ENCODE results near the gene TEN1. TPM values are rescaled to one million over a fixed set of nuclear protein-coding genes. Genes with fewer than 3 reads are reported as not detected.
A peak's percentile ranks its signal among the peaks of the same experiment; 100 is the strongest.

TEN1 gene
- total RNA-seq, 2 donors from 2014 or later = 15.3 to 18.5 TPM

DNA sequence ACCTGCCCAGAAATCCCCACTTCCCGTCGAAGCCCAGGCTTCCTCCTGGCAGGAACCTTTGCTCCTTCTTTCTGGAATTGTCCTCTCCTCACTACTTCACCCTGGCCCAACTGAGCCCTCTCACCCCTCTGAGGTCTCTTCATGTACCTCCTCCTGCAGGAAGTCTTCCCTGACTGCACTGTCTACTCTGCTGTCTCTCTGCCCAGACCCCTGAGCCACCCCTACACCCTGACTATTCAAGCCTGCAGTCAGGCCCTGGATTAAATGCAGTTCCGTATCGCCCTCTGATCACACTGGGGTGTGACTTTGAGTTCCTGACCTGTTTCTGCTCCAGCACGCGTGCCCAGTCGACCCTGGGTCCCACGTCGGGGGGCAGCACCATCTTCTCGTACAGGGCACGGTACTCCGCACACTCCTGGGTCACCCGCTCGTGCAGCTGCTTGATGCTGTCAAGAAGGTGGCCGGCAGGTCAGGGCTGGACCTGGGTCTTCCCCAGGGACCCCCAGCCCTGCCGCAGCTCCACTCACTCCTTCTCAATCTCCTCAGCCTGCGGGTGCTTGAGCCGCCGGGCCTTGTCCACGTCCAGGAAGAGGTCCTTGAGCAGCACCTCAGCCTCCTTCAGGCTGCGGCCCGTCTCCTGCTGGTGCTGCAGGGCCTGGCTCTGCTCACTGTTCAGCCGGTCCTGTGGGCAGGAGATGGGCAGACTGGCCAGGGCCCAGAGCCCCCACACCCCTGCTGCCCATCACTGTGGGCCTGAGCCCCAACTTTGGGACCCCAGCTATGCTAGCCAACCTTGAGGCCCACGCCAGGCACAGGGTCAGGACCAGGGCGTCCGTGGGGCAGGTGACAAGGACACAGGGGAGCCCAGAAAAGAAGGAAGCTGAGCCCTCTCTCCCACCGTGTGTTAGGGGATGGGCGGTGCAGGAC is 44.2 kb downstream of the TEN1 start:
- Mint-ChIP-seq H3K4me3 (no peak overlapping the region), H3K27me3 (no peaks in the 10 kb centered on the region), H3K27ac (no peak overlapping the region), H3K36me3 (ENCODE audit: low read depth) (no peaks in the 10 kb centered on the region), H3K4me1 (no peaks in the 10 kb centered on the region), H3K9me3 (no peaks in the 10 kb centered on the region)
- ATAC-seq (replicated peaks) = no peak

- Mint-ChIP-seq H3K4me3 (no peak overlapping the region), H3K27me3 (no peaks in the 10 kb centered on the region), H3K27ac (no peak overlapping the region), H3K9me3 (no peaks in the 10 kb centered on the region), H3K4me1 (no peaks in the 10 kb centered on the region), H3K36me3 (ENCODE audit: low read depth) (no peaks in the 10 kb centered on the region)
- ATAC-seq (replicated peaks) = no peak
These were observed 44.8 kb downstream of the TEN1 start for GRCh38 chr17:76023900-76024237.

- ATAC-seq (replicated peaks) = no peak
- Mint-ChIP-seq H3K36me3 (ENCODE audit: low read depth) (no peaks in the 10 kb centered on the region), H3K4me3 (no peak overlapping the region), H3K4me1 (no peaks in the 10 kb centered on the region), H3K27me3 (no peaks in the 10 kb centered on the region), H3K27ac (no peak overlapping the region), H3K9me3 (no peaks in the 10 kb centered on the region)
These were observed 45.3 kb downstream of the TEN1 start for GRCh38 chr17:76024353-76024752.

DNA sequence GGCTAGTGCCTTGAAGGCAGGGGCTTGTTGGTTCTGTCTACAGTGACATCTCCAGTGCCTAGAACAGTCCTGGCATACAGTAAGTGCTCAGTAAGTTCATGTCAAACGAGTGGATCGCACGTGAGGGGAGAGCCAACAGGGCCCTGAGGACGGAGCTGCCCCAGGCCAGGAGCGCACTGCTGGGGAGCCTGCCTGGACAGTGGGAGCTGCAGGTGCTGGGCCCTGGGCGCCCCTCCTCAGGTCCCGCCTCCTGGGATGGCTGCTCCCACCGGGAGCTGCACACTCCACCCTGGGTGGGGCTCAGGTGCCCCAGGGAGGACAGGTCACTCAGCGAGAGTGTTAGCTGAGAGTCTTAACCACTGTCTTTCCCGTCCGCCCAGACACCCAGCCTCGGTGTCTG is 46.3 kb downstream of the TEN1 start:
- Mint-ChIP-seq H3K4me1 (peaks cover 3% of the 10 kb centered on the region), H3K4me3 (no peak overlapping the region), H3K36me3 (ENCODE audit: low read depth) (no peaks in the 10 kb centered on the region), H3K27ac (no peak overlapping the region), H3K27me3 (no peaks in the 10 kb centered on the region), H3K9me3 (no peaks in the 10 kb centered on the region)
- no peak for ATAC-seq (replicated peaks)

DNA sequence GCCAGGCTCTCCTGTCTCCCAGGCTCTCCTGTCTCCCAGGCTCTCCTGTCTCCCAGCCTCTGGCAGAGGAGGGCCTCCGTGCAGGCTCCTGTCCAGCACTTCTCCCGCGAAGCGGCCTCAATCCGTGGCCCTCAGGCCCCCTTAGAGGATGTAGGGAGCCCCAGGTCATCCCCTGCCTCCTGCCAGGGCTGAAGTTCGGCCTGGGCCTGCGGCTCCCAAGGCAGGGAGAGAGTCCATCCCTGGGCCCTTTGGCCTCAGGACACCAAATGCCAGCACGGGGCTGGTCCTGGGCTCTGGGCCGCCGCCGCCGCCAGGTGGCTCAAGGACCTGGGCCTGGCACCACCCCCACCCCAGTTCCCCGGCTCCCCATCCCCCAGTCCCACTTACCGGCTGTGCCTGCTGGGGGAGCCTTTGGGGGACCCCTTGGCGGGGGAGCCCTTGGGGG is 47.7 kb downstream of the TEN1 start:
- Mint-ChIP-seq H3K27me3 (no peaks in the 10 kb centered on the region), H3K9me3 (no peaks in the 10 kb centered on the region), H3K4me1 (peaks cover 3% of the 10 kb centered on the region), H3K27ac (no peak overlapping the region), H3K4me3 (no peak overlapping the region), H3K36me3 (ENCODE audit: low read depth) (no peaks in the 10 kb centered on the region)
- ATAC-seq (replicated peaks) = no peak

- H3K4me1 Mint-ChIP-seq = peaks cover 3% of the 10 kb centered on the region
- H3K36me3 Mint-ChIP-seq (ENCODE audit: low read depth) = no peaks in the 10 kb centered on the region
- ATAC-seq (replicated peaks) = no peak
- H3K4me3 Mint-ChIP-seq = no peak within 1 kb of the TSS
- H3K27me3 Mint-ChIP-seq = no peaks in the 10 kb centered on the region
- H3K27ac Mint-ChIP-seq = no peak within 1 kb of the TSS
- H3K9me3 Mint-ChIP-seq = no peaks in the 10 kb centered on the region
These were observed 48.3 kb downstream of the TEN1 start, which contains the start of gene EVPL for GRCh38 chr17:76027159-76027839. Gene EVPL (minus strand): TSS chr17:76027306. CDS start chr17:76027198, 108 bp downstream.

GRCh38 chr17:76032073-76032779 is 53.2 kb downstream of the TEN1 start:
- Mint-ChIP-seq H3K27ac (no peak overlapping the region), H3K27me3 (no peaks in the 10 kb centered on the region), H3K4me3 (no peak overlapping the region), H3K4me1 (peaks cover 3% of the 10 kb centered on the region), H3K36me3 (ENCODE audit: low read depth) (no peaks in the 10 kb centered on the region), H3K9me3 (no peaks in the 10 kb centered on the region)
- ATAC-seq (replicated peaks) = no peak

- H3K9me3 Mint-ChIP-seq = no peaks in the 10 kb centered on the region
These were observed 53.7 kb downstream of the TEN1 start for GRCh38 chr17:76032780-76033108.

DNA sequence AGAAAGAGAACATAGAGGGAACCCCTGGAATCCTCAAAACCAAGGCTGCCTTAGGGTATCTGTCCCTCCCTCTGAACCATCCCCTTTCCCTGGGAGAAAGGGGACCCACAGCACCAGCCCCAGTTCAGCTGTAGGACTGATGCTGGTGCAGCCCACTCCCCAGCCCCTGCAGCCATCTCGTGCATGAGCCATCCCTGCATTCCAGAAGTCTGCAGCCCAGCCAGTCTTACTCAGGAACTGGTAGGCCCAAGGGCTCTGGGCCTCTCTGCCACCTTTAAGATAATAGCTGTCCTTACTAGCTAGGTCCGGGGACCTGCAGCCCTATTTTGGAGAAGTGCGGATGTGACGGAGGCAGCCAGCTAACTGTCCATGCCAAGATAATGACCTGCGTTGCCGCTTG is 54.1 kb downstream of the TEN1 start:
- H3K36me3 Mint-ChIP-seq (ENCODE audit: low read depth) = peaks cover 3% of the 10 kb centered on the region
- H3K27me3 Mint-ChIP-seq = no peaks in the 10 kb centered on the region
- H3K9me3 Mint-ChIP-seq = no peaks in the 10 kb centered on the region
- H3K27ac Mint-ChIP-seq = peak overlapping the region; percentile 7
- peaks cover 3% of the 10 kb centered on the region for H3K4me1 Mint-ChIP-seq
- ATAC-seq (replicated peaks) = no peak
- H3K4me3 Mint-ChIP-seq = no peak overlapping the region

More at GRCh38 chr17:76032780-76033108, 53.7 kb downstream of the TEN1 start:
- Mint-ChIP-seq H3K4me1 (peaks cover 3% of the 10 kb centered on the region), H3K36me3 (ENCODE audit: low read depth) (no peaks in the 10 kb centered on the region), H3K27ac (no peak overlapping the region), H3K27me3 (no peaks in the 10 kb centered on the region), H3K4me3 (no peak overlapping the region)
- no peak for ATAC-seq (replicated peaks)

GRCh38 chr17:76034428-76035350 is 55.6 kb downstream of the TEN1 start:
- ATAC-seq (replicated peaks) = no peak
- Mint-ChIP-seq H3K27ac (no peak overlapping the region), H3K4me1 (peaks cover 2% of the 10 kb centered on the region), H3K9me3 (no peaks in the 10 kb centered on the region), H3K36me3 (ENCODE audit: low read depth) (peaks cover 19% of the 10 kb centered on the region), H3K4me3 (no peak overlapping the region), H3K27me3 (no peaks in the 10 kb centered on the region)

- Mint-ChIP-seq H3K27ac (no peak overlapping the region), H3K36me3 (ENCODE audit: low read depth) (peaks cover 39% of the 10 kb centered on the region), H3K4me1 (no peaks in the 10 kb centered on the region), H3K9me3 (no peaks in the 10 kb centered on the region), H3K4me3 (no peak overlapping the region), H3K27me3 (no peaks in the 10 kb centered on the region)
- ATAC-seq (replicated peaks) = no peak
These were observed 57.6 kb downstream of the TEN1 start for GRCh38 chr17:76036497-76037261.

DNA sequence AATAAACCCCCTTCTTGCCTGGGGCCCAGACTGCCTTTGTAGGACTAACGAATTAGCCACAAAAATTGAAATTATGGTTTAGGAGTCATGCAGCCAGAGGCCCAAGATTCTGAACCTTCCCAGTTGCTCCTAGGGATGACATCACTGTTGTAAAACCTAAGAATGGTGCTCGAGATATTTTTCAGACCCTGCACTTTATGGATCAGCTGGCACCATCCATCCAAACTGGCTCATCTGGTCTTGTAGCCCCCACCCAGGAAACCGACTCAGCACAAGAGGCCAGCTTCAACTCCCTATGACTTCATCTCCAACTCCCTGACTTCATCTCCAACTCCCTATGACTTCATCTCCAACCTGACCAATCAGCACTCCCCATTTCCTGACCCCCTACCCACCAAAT is 59.0 kb downstream of the TEN1 start:
- no peaks in the 10 kb centered on the region for H3K4me1 Mint-ChIP-seq
- no peaks in the 10 kb centered on the region for H3K27me3 Mint-ChIP-seq
- no peak overlapping the region for H3K27ac Mint-ChIP-seq
- no peak overlapping the region for H3K4me3 Mint-ChIP-seq
- no peaks in the 10 kb centered on the region for H3K9me3 Mint-ChIP-seq
- no peak for ATAC-seq (replicated peaks)
- H3K36me3 Mint-ChIP-seq (ENCODE audit: low read depth) = peaks cover 52% of the 10 kb centered on the region

DNA sequence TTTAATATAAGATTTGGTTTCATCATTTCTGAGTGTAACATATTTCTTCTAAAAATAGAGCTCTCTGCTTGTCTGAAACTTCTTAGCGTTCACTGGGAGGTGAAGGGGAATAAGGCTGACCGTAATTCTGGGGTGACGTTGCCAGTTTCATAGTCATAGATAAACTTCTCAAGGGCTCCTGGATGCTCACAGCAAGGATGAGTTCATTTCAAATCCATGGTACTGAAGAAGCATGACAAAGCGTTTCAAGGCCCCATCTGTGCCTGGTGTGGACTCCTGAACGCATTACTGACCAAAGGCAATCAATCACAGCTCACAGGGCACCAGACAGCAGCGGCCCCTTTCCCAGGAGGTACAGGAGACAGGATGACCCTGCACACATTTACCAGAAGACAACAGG is 60.1 kb downstream of the TEN1 start:
- H3K4me3 Mint-ChIP-seq = no peak overlapping the region
- H3K36me3 Mint-ChIP-seq (ENCODE audit: low read depth) = peaks cover 63% of the 10 kb centered on the region
- no peaks in the 10 kb centered on the region for H3K4me1 Mint-ChIP-seq
- no peaks in the 10 kb centered on the region for H3K27me3 Mint-ChIP-seq
- H3K27ac Mint-ChIP-seq = peak overlapping the region; percentile 0
- no peak for ATAC-seq (replicated peaks)
- no peaks in the 10 kb centered on the region for H3K9me3 Mint-ChIP-seq

All from activated T-helper 17 cell treated with anti-CD3 and anti-CD28 coated beads, Interleukin-2, amount 50 U/mL, for 72 hours (primary cell).